Activated T-cell treated with anti-CD3 and anti-CD28 coated beads for 1 hour (primary cell): ENCODE measurements around the gene YIPF7.

ENCODE experiments used
- DNase-seq: peaks from one replicate; pipeline ENCODE4 v3.0.0-alpha.2; 2020; ENCODE audit warnings: low read depth

The YIPF7 gene

DNA sequence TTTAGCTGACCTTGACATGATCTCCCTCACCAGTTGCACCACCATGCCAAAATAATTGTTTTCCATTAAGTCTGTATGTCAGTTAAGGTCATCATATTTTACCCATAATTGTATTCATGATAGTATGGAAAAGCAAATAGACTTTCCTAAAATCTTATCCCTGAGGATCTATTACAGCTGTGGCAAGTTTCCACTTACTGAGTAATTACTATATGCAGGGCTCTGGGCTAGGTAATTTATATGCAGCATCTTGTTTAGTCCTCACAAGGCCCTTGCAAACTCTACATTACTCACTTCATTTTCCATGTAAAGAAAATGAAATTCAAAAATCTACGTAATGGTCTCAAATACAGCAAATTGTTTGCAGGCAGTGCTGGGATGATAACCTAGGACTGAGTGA is 34.8 kb downstream of the YIPF7 start:
- DNase-seq, result no peak

DNA sequence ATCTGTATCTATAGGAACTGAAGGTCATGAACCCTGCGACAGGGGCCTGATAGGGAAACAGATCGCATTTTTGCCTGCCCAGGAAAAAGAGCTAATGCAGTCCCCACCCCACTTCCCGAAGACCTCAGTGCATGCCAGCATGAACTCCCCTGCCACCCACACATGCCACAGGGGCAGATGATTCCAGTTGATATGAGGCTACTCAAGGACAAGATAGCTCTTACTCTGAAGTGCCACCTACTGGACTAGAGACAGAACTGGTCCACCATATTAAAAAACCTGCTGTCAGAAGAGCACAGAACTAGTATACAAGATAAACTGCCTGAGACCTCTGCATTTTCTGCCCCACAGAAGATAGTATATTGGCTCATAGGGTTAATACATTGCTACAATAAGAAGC is 68.0 kb downstream of the YIPF7 start:
- DNase-seq, result no peak

DNA sequence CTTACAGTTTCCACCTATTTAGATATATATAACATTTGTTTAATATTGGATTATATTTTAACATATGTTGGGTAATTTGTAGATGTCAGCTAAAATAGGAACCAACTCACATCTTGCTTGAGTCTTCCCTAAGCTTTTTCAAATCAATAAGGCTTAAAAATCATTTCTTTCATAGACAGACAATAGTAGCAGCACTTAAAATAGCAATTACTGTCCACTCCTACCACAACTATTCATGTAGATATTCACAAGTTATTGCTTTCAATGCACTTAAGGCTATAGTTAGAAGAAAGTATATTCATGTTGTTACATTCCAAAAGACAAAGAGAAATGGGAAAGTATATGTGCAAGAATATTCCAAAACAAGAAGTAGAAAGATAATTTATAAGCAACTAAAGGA is 71.2 kb downstream of the YIPF7 start:
- DNase-seq, result no peak

DNA sequence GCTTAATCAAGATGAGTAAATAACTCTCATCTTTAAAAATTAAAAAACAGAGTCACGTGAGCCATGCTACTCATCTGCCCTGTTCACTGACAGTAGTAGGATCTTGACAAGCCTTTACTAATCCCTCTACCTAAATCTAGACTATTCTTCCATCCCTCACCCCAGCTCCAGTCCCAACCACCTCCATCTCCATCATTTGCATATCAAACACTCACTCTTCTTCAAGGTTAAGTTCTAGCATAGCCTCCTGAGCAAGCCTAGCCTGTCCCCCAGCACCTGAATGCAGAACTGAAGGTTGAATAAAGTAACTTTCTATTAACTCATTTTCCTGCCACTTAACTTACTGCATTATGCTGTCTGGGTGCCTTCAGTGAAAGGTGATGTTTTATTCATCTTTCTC is 72.5 kb downstream of the YIPF7 start:
- no peak for DNase-seq
